ENCODE measurements around the gene THBS4.

THBS4 gene

GRCh38 chr5:80008995-80009765 lies 26.0 kb upstream of the THBS4 start:
- TF ChIP-seq TCF4 (CRISPR knock-in tag; IDR thresholded peaks at IDR 0.05; ENCODE audit: borderline replicate concordance) (no peak), ZFP30 (CRISPR knock-in tag; IDR thresholded peaks at IDR 0.05) (no peak), ZNF70 (CRISPR knock-in tag; IDR thresholded peaks at IDR 0.05) (no peak), GLIS3 (CRISPR knock-in tag; IDR thresholded peaks at IDR 0.05) (no peak), BACH2 (CRISPR knock-in tag; IDR thresholded peaks at IDR 0.05; ENCODE audit: borderline replicate concordance) (no peak), CSDC2 (CRISPR knock-in tag; IDR thresholded peaks at IDR 0.05) (no peak), ARNTL (CRISPR knock-in tag; IDR thresholded peaks at IDR 0.05; ENCODE audit: borderline replicate concordance, low read depth) (no peak)
- no peak for ATAC-seq

GRCh38 chr5:80010754-80011392 lies 24.3 kb upstream of the THBS4 start:
- no peak for ATAC-seq
- TF ChIP-seq RARB (CRISPR knock-in tag; IDR thresholded peaks at IDR 0.05), result no peak
- no peak for TF ChIP-seq TSHZ2 (CRISPR knock-in tag; IDR thresholded peaks at IDR 0.05)
- no peak for TF ChIP-seq PPARA (CRISPR knock-in tag; IDR thresholded peaks at IDR 0.05; ENCODE audit: borderline replicate concordance)
- TF ChIP-seq SNAI2 (CRISPR knock-in tag; IDR thresholded peaks at IDR 0.05), result no peak
- TF ChIP-seq PATZ1 (CRISPR knock-in tag; IDR thresholded peaks at IDR 0.05; ENCODE audit: borderline replicate concordance), result no peak
- TF ChIP-seq ZFP3 (CRISPR knock-in tag; IDR thresholded peaks at IDR 0.05), result no peak
- no peak for TF ChIP-seq GLIS3 (CRISPR knock-in tag; IDR thresholded peaks at IDR 0.05)
- TF ChIP-seq ZNF8 (CRISPR knock-in tag; IDR thresholded peaks at IDR 0.05), result no peak

GRCh38 chr5:80025069-80025468 lies 10.1 kb upstream of the THBS4 start:
- no peak for ATAC-seq
- TF ChIP-seq ZFP3 (CRISPR knock-in tag; IDR thresholded peaks at IDR 0.05) (no peak), CSRNP3 (CRISPR knock-in tag; IDR thresholded peaks at IDR 0.05) (no peak), BACH2 (CRISPR knock-in tag; IDR thresholded peaks at IDR 0.05; ENCODE audit: borderline replicate concordance) (no peak), ZNF8 (CRISPR knock-in tag; IDR thresholded peaks at IDR 0.05) (no peak)

GRCh38 chr5:80026841-80027240 lies 8.3 kb upstream of the THBS4 start:
- TF ChIP-seq TSHZ2 (CRISPR knock-in tag; IDR thresholded peaks at IDR 0.05) (no peak), PPARA (CRISPR knock-in tag; IDR thresholded peaks at IDR 0.05; ENCODE audit: borderline replicate concordance) (no peak), ARNTL (CRISPR knock-in tag; IDR thresholded peaks at IDR 0.05; ENCODE audit: borderline replicate concordance, low read depth) (no peak), CSDC2 (CRISPR knock-in tag; IDR thresholded peaks at IDR 0.05) (no peak), CREB5 (CRISPR knock-in tag; IDR thresholded peaks at IDR 0.05; ENCODE audit: low read depth) (no peak), ESRRG (CRISPR knock-in tag; IDR thresholded peaks at IDR 0.05) (no peak), ZFP30 (CRISPR knock-in tag; IDR thresholded peaks at IDR 0.05) (no peak), POU6F1 (CRISPR knock-in tag; IDR thresholded peaks at IDR 0.05; ENCODE audit: borderline replicate concordance, low read depth) (no peak), TOX (CRISPR knock-in tag; IDR thresholded peaks at IDR 0.05; ENCODE audit: borderline replicate concordance) (no peak), ZNF8 (CRISPR knock-in tag; IDR thresholded peaks at IDR 0.05) (no peak), BACH2 (CRISPR knock-in tag; IDR thresholded peaks at IDR 0.05; ENCODE audit: borderline replicate concordance) (no peak), ISL1 (CRISPR knock-in tag; IDR thresholded peaks at IDR 0.05) (no peak)
- no peak for ATAC-seq

Measured in SK-N-SH treated with all-trans-retinoic acid at 6 μM for 48 hours (cell line).